HEK293 (cell line): ENCODE results near the gene KCNJ1.

Source experiments
- CTCF ChIA-PET: fragments of 350-600 bp; formaldehyde crosslinking; extraction: SDS; loops from one replicate; lab custom pipeline; 2021; ENCODE audit warnings: antibody characterized with exemption; lab: Yijun Ruan, JAX
- POLR2A ChIA-PET: fragments of 300-600 bp; formaldehyde crosslinking; extraction: SDS; loops from one replicate; lab custom pipeline; 2020; ENCODE audit warnings: antibody characterized with exemption, inconsistent platforms; lab: Yijun Ruan, JAX
- H3K27ac ChIP-seq: fragments of 200-500 bp; sonication (Bioruptor generic); 2 replicates; pipeline ENCODE4 v1.5.1; 2014; ENCODE audit warnings: low read depth, low read length, control low read depth, inconsistent platforms; ENCODE audit errors: extremely low read depth
- H3K36me3 ChIP-seq, 2 experiments: fragments of 200-500 bp in 1 of 2; sonication (Bioruptor generic) in 1 of 2; 1 replicate in 1 of 2; 2 replicates in 1 of 2; pipeline ENCODE4 v1.5.1; 2014 to 2017; ENCODE audit warnings: inconsistent platforms in 2 of 2, low read length in 2 of 2; ENCODE audit not compliant: control insufficient read depth in 2 of 2, insufficient read depth in 1 of 2
- H3K4me1 ChIP-seq: fragments of 200-500 bp; sonication (Bioruptor generic); 2 replicates; pipeline ENCODE4 v1.5.1; 2014; ENCODE audit warnings: mild to moderate bottlenecking, low read length, inconsistent platforms; ENCODE audit not compliant: control insufficient read depth, insufficient read depth
- H3K4me3 ChIP-seq: 2 replicates; pipeline ENCODE4 v1.5.1; 2011; ENCODE audit warnings: low read depth, mild to moderate bottlenecking, control low read depth, low read length, moderate library complexity
- H3K9me3 ChIP-seq: fragments of 200-500 bp; sonication (Bioruptor generic); 2 replicates; pipeline ENCODE4 v1.5.1; 2014; ENCODE audit warnings: low read depth, low read length, inconsistent platforms; ENCODE audit not compliant: control insufficient read depth, insufficient read depth
- HOXC10 ChIP-seq: sonication (generic); formaldehyde crosslinking; IDR thresholded peaks from 2 replicates; pipeline ENCODE4 v1.8.1; 2023; ENCODE audit warnings: mild to moderate bottlenecking, missing genetic modification reagents
- HOXD13 ChIP-seq: sonication (generic); formaldehyde crosslinking; IDR thresholded peaks from 2 replicates; pipeline ENCODE4 v1.8.0; 2022; ENCODE audit warnings: missing genetic modification reagents, borderline replicate concordance
- MZF1 ChIP-seq: fragments of 450-650 bp; formaldehyde crosslinking; IDR thresholded peaks from 2 replicates; pipeline ENCODE4 v1.5.1; 2017; ENCODE audit warnings: missing biosample characterization, missing genetic modification characterization, borderline replicate concordance
- PRDM1 ChIP-seq: fragments of 450-650 bp; formaldehyde crosslinking; IDR thresholded peaks from 2 replicates; pipeline ENCODE4; 2016; ENCODE audit warnings: missing biosample characterization, missing genetic modification characterization
- PRDM6 ChIP-seq: fragments of 450-650 bp; formaldehyde crosslinking; IDR thresholded peaks from 2 replicates; pipeline ENCODE4 v1.5.1; 2017; ENCODE audit warnings: missing biosample characterization, missing genetic modification characterization
- TSHZ1 ChIP-seq: fragments of 450-650 bp; formaldehyde crosslinking; IDR thresholded peaks from 2 replicates; pipeline ENCODE4 v1.5.1; 2016; ENCODE audit warnings: missing biosample characterization, missing genetic modification characterization, borderline replicate concordance
- ZBTB1 ChIP-seq: fragments of 450-650 bp; formaldehyde crosslinking; IDR thresholded peaks from 2 replicates; pipeline ENCODE4 v1.5.1; 2016; ENCODE audit warnings: missing biosample characterization, missing genetic modification characterization
- ZFP37 ChIP-seq: fragments of 450-650 bp; formaldehyde crosslinking; IDR thresholded peaks from 2 replicates; pipeline ENCODE4 v1.5.1; 2016; ENCODE audit warnings: missing biosample characterization, missing genetic modification characterization
- ZNF394 ChIP-seq: fragments of 450-650 bp; formaldehyde crosslinking; IDR thresholded peaks from 2 replicates; pipeline ENCODE4 v1.5.1; 2016; ENCODE audit warnings: missing biosample characterization, missing genetic modification characterization, mild to moderate bottlenecking, moderate library complexity, borderline replicate concordance
- ZNF404 ChIP-seq: fragments of 450-650 bp; formaldehyde crosslinking; IDR thresholded peaks from 2 replicates; pipeline ENCODE4 v1.5.1; 2017; ENCODE audit warnings: missing biosample characterization, missing genetic modification characterization
- ZNF518A ChIP-seq: fragments of 450-650 bp; formaldehyde crosslinking; conservative IDR thresholded peaks from 2 replicates; pipeline ENCODE4 v1.5.1; 2016; ENCODE audit warnings: low read depth, missing biosample characterization, missing genetic modification characterization
- ZNF639 ChIP-seq: fragments of 450-650 bp; formaldehyde crosslinking; IDR thresholded peaks from 2 replicates; pipeline ENCODE4 v1.5.1; 2016; ENCODE audit warnings: missing biosample characterization, missing genetic modification characterization
- ZNF677 ChIP-seq: fragments of 450-650 bp; IDR thresholded peaks from 2 replicates; pipeline ENCODE4 v1.5.0; 2018; ENCODE audit warnings: missing biosample characterization, mild to moderate bottlenecking, missing genetic modification characterization, moderate library complexity

The KCNJ1 gene

GRCh38 chr11:128862406-128862805 lies 4.7 kb downstream of the KCNJ1 start:
- ChIA-PET POLR2A (no interaction called here), CTCF (interaction anchor here (1.5 kb wide), 1 partner anchor 705 kb away, joined by 5 read pairs; no protein-coding TSS in a partner anchor)
- Histone ChIP-seq H3K9me3 (no peaks in the 10 kb centered on the region), H3K36me3 (no peaks in the 10 kb centered on the region), H3K4me3 (no peak overlapping the region), H3K27ac (no peak overlapping the region), H3K4me1 (no peaks in the 10 kb centered on the region)
- no peak for TF ChIP-seq ZBTB1 (tag by site-specific recombination)
- no peak for TF ChIP-seq ZNF394
- no peak for TF ChIP-seq ZNF677 (tag by site-specific recombination)
- TF ChIP-seq HOXD13 (CRISPR knock-in tag), result no peak
- TF ChIP-seq ZNF639 (tag by site-specific recombination), result no peak
- TF ChIP-seq PRDM1 (tag by site-specific recombination), result no peak
- no peak for TF ChIP-seq TSHZ1 (tag by site-specific recombination)
- no peak for TF ChIP-seq ZNF404
- no peak for TF ChIP-seq MZF1 (tag by site-specific recombination)
- TF ChIP-seq HOXC10, result no peak
- TF ChIP-seq, all 188 proteins: peak for 0

- TF ChIP-seq ZNF518A, result no peak
- no peak for TF ChIP-seq ZFP37 (tag by site-specific recombination)
- no peak for TF ChIP-seq PRDM6 (tag by site-specific recombination)
- TF ChIP-seq, all 188 proteins: peak for 0
- H3K4me1 ChIP-seq, result no peaks in the 10 kb centered on the region
- POLR2A ChIA-PET, result no interaction called here
- H3K4me3 ChIP-seq, result no peak overlapping the region
- no peak overlapping the region for H3K27ac ChIP-seq
- no peaks in the 10 kb centered on the region for H3K36me3 ChIP-seq
- H3K9me3 ChIP-seq, result no peaks in the 10 kb centered on the region
- CTCF ChIA-PET, result interaction anchor here (0.6 to 1.7 kb wide), 7 partner anchors 11 to 659 kb away, joined by 3 to 4 read pairs (median 3); no protein-coding TSS in a partner anchor
These were observed 6.3 kb downstream of the KCNJ1 start for GRCh38 chr11:128860571-128861361.
